HG02852 (cell line): Measurements from ENCODE around the gene ATP2B2.

Experiments used
- ATAC-seq: cut with Tn5 transposase; IDR thresholded peaks from one replicate; pipeline ENCODE4 v1.9.1; 2021; ENCODE audit warnings: mild to moderate bottlenecking, moderate library complexity; ENCODE audit not compliant: unreplicated experiment

ATP2B2 gene

GRCh38 chr3:10289077-10289476 is 216.3 kb downstream of the ATP2B2 start:
- ATAC-seq: no peak

GRCh38 chr3:10288575-10288960 is 216.8 kb downstream of the ATP2B2 start:
- no peak for ATAC-seq

GRCh38 chr3:10287936-10288574 is 217.3 kb downstream of the ATP2B2 start:
- ATAC-seq: no peak

- ATAC-seq: no peak
Measured at GRCh38 chr3:10286596-10287295, 218.6 kb downstream of the ATP2B2 start.

GRCh38 chr3:10286133-10286524 is 219.3 kb downstream of the ATP2B2 start:
- no peak for ATAC-seq

- no peak for ATAC-seq
Measured at GRCh38 chr3:10285272-10286132, 219.9 kb downstream of the ATP2B2 start.

- ATAC-seq: no peak
Measured at GRCh38 chr3:10284496-10284895, 220.9 kb downstream of the ATP2B2 start.

- no peak for ATAC-seq
Measured at GRCh38 chr3:10283638-10284037, 221.7 kb downstream of the ATP2B2 start.

- ATAC-seq: no peak
Measured at GRCh38 chr3:10281951-10282350, 223.4 kb downstream of the ATP2B2 start.

- no peak for ATAC-seq
Measured at GRCh38 chr3:10280571-10280970, 224.8 kb downstream of the ATP2B2 start.

- no peak for ATAC-seq
Measured at GRCh38 chr3:10280177-10280529, 225.2 kb downstream of the ATP2B2 start.

- no peak for ATAC-seq
Measured at GRCh38 chr3:10279384-10280176, 225.8 kb downstream of the ATP2B2 start.

- ATAC-seq: no peak
Measured at GRCh38 chr3:10278501-10278900, 226.9 kb downstream of the ATP2B2 start.

GRCh38 chr3:10277115-10277625 is 228.2 kb downstream of the ATP2B2 start:
- no peak for ATAC-seq

- ATAC-seq: no peak
Measured at GRCh38 chr3:10274601-10275000, 230.8 kb downstream of the ATP2B2 start.
